HG03432 (cell line): Measurements from ENCODE around the gene IBA57.

Experiments used
- ATAC-seq: cut with Tn5 transposase; IDR thresholded peaks from one replicate; pipeline ENCODE4 v1.9.1; 2021; ENCODE audit warnings: mild to moderate bottlenecking, moderate library complexity; ENCODE audit not compliant: unreplicated experiment

The IBA57 gene

GRCh38 chr1:228165372-228166169 is at the start of gene IBA57:
Gene IBA57, plus strand, starts transcription at chr1:228165804. Its CDS starts 13 bp downstream, at chr1:228165817.
- peak; percentile 82 for ATAC-seq

- ATAC-seq, result no peak
Observed at GRCh38 chr1:228117335-228117734, 48.3 kb upstream of the IBA57 start.

GRCh38 chr1:228118040-228118439 is 47.6 kb upstream of the IBA57 start:
- no peak for ATAC-seq

GRCh38 chr1:228120351-228120750 is 45.3 kb upstream of the IBA57 start:
- ATAC-seq, result no peak

- ATAC-seq, result no peak
Observed at GRCh38 chr1:228120857-228121489, 44.6 kb upstream of the IBA57 start.

- ATAC-seq, result no peak
Observed at GRCh38 chr1:228122921-228123441, 42.6 kb upstream of the IBA57 start.

GRCh38 chr1:228123505-228123904 is 42.1 kb upstream of the IBA57 start:
- ATAC-seq, result no peak

GRCh38 chr1:228125185-228125584 is 40.4 kb upstream of the IBA57 start:
- no peak for ATAC-seq

- ATAC-seq, result no peak
Observed at GRCh38 chr1:228131766-228132165, 33.8 kb upstream of the IBA57 start.

- no peak for ATAC-seq
Observed at GRCh38 chr1:228134591-228134990, 31.0 kb upstream of the IBA57 start.

- no peak for ATAC-seq
Observed at GRCh38 chr1:228136901-228137300, 28.7 kb upstream of the IBA57 start.

GRCh38 chr1:228139406-228139930 is 26.1 kb upstream of the IBA57 start:
- no peak for ATAC-seq

GRCh38 chr1:228139931-228140723 is 25.5 kb upstream of the IBA57 start, which contains the start of gene GUK1:
Gene GUK1, plus strand, starts transcription at chr1:228140279. Its CDS starts 24 bp downstream, at chr1:228140303.
- ATAC-seq, result peak; percentile 92

- no peak for ATAC-seq
Observed at GRCh38 chr1:228140724-228141225, 24.8 kb upstream of the IBA57 start.

- ATAC-seq, result no peak
Observed at GRCh38 chr1:228141226-228142044, 24.2 kb upstream of the IBA57 start.

GRCh38 chr1:228142155-228142691 is 23.4 kb upstream of the IBA57 start:
- ATAC-seq, result no peak

GRCh38 chr1:228142701-228143136 is 22.9 kb upstream of the IBA57 start:
- no peak for ATAC-seq

GRCh38 chr1:228143480-228144192 is 22.0 kb upstream of the IBA57 start:
- ATAC-seq, result no peak
